IMR-90 (cell line): ENCODE measurements around the gene MAT2A. TPM values are rescaled to one million over a fixed set of nuclear protein-coding genes. Genes with fewer than 3 reads are reported as not detected.

Experiments used
- ATAC-seq: fragments of 200-7000 bp; cut with Tn5 transposase; 2 replicates; pipeline ENCODE4 v1.9.1; 2020; ENCODE audit warnings: low read depth, mild to moderate bottlenecking, moderate library complexity
- BruUV-seq: library from RNA; stranded (reverse); fragments of 400-500 nt; replicated peaks from 2 replicates; lab custom pipeline; 2021; lab: Mats Ljungman, UMichigan
- CTCF ChIA-PET: fragments of 300-600 bp; formaldehyde crosslinking; extraction: SDS; loops from one replicate; lab custom pipeline; 2021; ENCODE audit warnings: antibody characterized with exemption; lab: Yijun Ruan, JAX
- POLR2A ChIA-PET: fragments of 300-600 bp; sonication (Branson Sonifier 250); formaldehyde crosslinking; loops from one replicate; lab custom pipeline; 2022; ENCODE audit warnings: antibody characterized with exemption; ENCODE audit not compliant: unreplicated experiment; lab: Charles Lee
- DNase-seq: peaks from one replicate; pipeline ENCODE4 v3.0.0; 2013
- H2AFZ ChIP-seq: replicated peaks from 2 replicates; pipeline ENCODE3; 2013; ENCODE audit warnings: low read length, mild to moderate bottlenecking; ENCODE audit not compliant: poor library complexity
- H2AK5ac ChIP-seq: 2 replicates; pipeline ENCODE4 v1.6.1; 2013; ENCODE audit warnings: low read depth, low read length, inconsistent platforms
- H2AK9ac ChIP-seq: replicated peaks from 2 replicates; pipeline ENCODE3; 2013; ENCODE audit warnings: mild to moderate bottlenecking, low read depth, low read length, moderate library complexity; ENCODE audit not compliant: poor library complexity
- H2BK120ac ChIP-seq: 2 replicates; pipeline ENCODE4 v1.6.1; 2013; ENCODE audit warnings: low read depth, low read length, inconsistent platforms
- H2BK15ac ChIP-seq: 3 replicates; pipeline ENCODE4 v1.6.1; 2013; ENCODE audit warnings: low read depth, low read length, inconsistent platforms
- H2BK20ac ChIP-seq: 2 replicates; pipeline ENCODE4 v1.6.1; 2013; ENCODE audit warnings: low read depth, mild to moderate bottlenecking, inconsistent platforms, low read length, moderate library complexity
- H2BK5ac ChIP-seq: 2 replicates; pipeline ENCODE4 v1.6.1; 2013; ENCODE audit warnings: mild to moderate bottlenecking, low read depth, low read length, inconsistent platforms; ENCODE audit not compliant: poor library complexity, severe bottlenecking
- H3K14ac ChIP-seq: replicated peaks from 2 replicates; pipeline ENCODE4 v1.6.1; 2013; ENCODE audit warnings: low read depth, low read length, inconsistent platforms
- H3K18ac ChIP-seq: 2 replicates; pipeline ENCODE4 v1.6.1; 2013; ENCODE audit warnings: low read depth, low read length, control low read depth
- H3K23ac ChIP-seq: 2 replicates; pipeline ENCODE4 v1.6.1; 2013; ENCODE audit warnings: low read depth, low read length, inconsistent platforms
- H3K27ac ChIP-seq: 2 replicates; pipeline ENCODE4 v1.5.1; 2013; ENCODE audit warnings: mild to moderate bottlenecking, control low read depth, low read length; ENCODE audit not compliant: insufficient read depth
- H3K27me3 ChIP-seq: 2 replicates; pipeline ENCODE4 v1.6.1; 2013; ENCODE audit warnings: low read length; ENCODE audit not compliant: control insufficient read depth, insufficient read depth
- H3K36me3 ChIP-seq: 2 replicates; pipeline ENCODE4 v1.6.1; 2013; ENCODE audit warnings: low read length, mixed read lengths; ENCODE audit not compliant: control insufficient read depth, insufficient read depth
- H3K4ac ChIP-seq: 2 replicates; pipeline ENCODE4 v1.6.1; 2013; ENCODE audit warnings: low read depth, low read length, inconsistent platforms
- H3K4me1 ChIP-seq: 2 replicates; pipeline ENCODE4 v1.6.1; 2013; ENCODE audit warnings: low read length, mixed read lengths; ENCODE audit not compliant: control insufficient read depth, insufficient read depth
- H3K4me2 ChIP-seq: 2 replicates; pipeline ENCODE4 v1.6.1; 2013; ENCODE audit warnings: low read depth, mild to moderate bottlenecking, control low read depth, low read length, moderate library complexity
- H3K4me3 ChIP-seq: 2 replicates; pipeline ENCODE4 v1.5.1; 2013; ENCODE audit warnings: low read depth, mild to moderate bottlenecking, control low read depth, low read length, moderate library complexity; ENCODE audit not compliant: insufficient read depth
- H3K56ac ChIP-seq: 2 replicates; pipeline ENCODE4 v1.6.1; 2013; ENCODE audit warnings: low read length, inconsistent platforms; ENCODE audit not compliant: insufficient read depth; ENCODE audit errors: extremely low read depth
- H3K79me1 ChIP-seq, 2 experiments: 2 replicates each; pipeline ENCODE4 v1.6.1; 2013; ENCODE audit warnings: low read length in 2 of 2, inconsistent platforms in 1 of 2, low read depth in 1 of 2
- H3K9ac ChIP-seq: 2 replicates; pipeline ENCODE4 v1.6.1; 2013; ENCODE audit warnings: low read depth, low read length, control low read depth
- H3K9me1 ChIP-seq: 2 replicates; pipeline ENCODE4 v1.6.1; 2013; ENCODE audit warnings: low read length, inconsistent platforms; ENCODE audit not compliant: insufficient read depth
- H3K9me3 ChIP-seq: 2 replicates; pipeline ENCODE4 v1.6.1; 2013; ENCODE audit warnings: low read length; ENCODE audit not compliant: control insufficient read depth, insufficient read depth
- H4K20me1 ChIP-seq: 2 replicates; pipeline ENCODE4 v1.6.1; 2013; ENCODE audit warnings: low read length, inconsistent platforms; ENCODE audit not compliant: insufficient read depth
- H4K5ac ChIP-seq: 2 replicates; pipeline ENCODE4 v1.6.1; 2013; ENCODE audit warnings: mild to moderate bottlenecking, low read depth, low read length, control low read depth
- H4K8ac ChIP-seq, 2 experiments: 2 replicates each; pipeline ENCODE4 v1.6.1; 2013; ENCODE audit warnings: low read depth in 2 of 2, low read length in 2 of 2, control low read depth in 1 of 2, inconsistent platforms in 1 of 2
- H4K91ac ChIP-seq: 2 replicates; pipeline ENCODE4 v1.6.1; 2013; ENCODE audit warnings: low read depth, low read length, inconsistent platforms; ENCODE audit not compliant: insufficient read depth
- BHLHE40 ChIP-seq: fragments of 150-350 bp; IDR thresholded peaks from 2 replicates; pipeline ENCODE4 v1.6.1; 2016; ENCODE audit warnings: mild to moderate bottlenecking, low read depth, low read length
- CEBPB ChIP-seq: IDR thresholded peaks from 2 replicates; pipeline ENCODE4 v1.6.1; 2012; ENCODE audit warnings: low read depth, low read length, improper control_type of control experiment
- CHD1 ChIP-seq: IDR thresholded peaks from 2 replicates; pipeline ENCODE4 v1.6.1; 2012; ENCODE audit warnings: low read depth, low read length, improper control_type of control experiment
- CTCF ChIP-seq: conservative IDR thresholded peaks from 2 replicates; pipeline ENCODE4 v1.5.1; 2012; ENCODE audit warnings: mild to moderate bottlenecking, low read depth, low read length, improper control_type of control experiment
- FOS ChIP-seq: fragments of 150-350 bp; IDR thresholded peaks from 2 replicates; pipeline ENCODE4 v1.6.1; 2016; ENCODE audit warnings: low read depth, low read length
- MAFK ChIP-seq: IDR thresholded peaks from 2 replicates; pipeline ENCODE4 v1.6.1; 2012; ENCODE audit warnings: low read depth, low read length, improper control_type of control experiment
- MAZ ChIP-seq: IDR thresholded peaks from 2 replicates; pipeline ENCODE4 v1.6.1; 2012; ENCODE audit warnings: low read depth, mild to moderate bottlenecking, low read length, improper control_type of control experiment, moderate library complexity, borderline replicate concordance
- MXI1 ChIP-seq: IDR thresholded peaks from 2 replicates; pipeline ENCODE4 v1.6.1; 2012; ENCODE audit warnings: low read depth, mild to moderate bottlenecking, low read length, moderate library complexity, borderline replicate concordance
- NFE2L2 ChIP-seq: fragments of 150-350 bp; IDR thresholded peaks from 2 replicates; pipeline ENCODE4 v1.6.1; 2016; ENCODE audit warnings: low read depth, mild to moderate bottlenecking, low read length
- RAD21 ChIP-seq: IDR thresholded peaks from 2 replicates; pipeline ENCODE4 v1.6.1; 2012; ENCODE audit warnings: low read length, improper control_type of control experiment
- RCOR1 ChIP-seq: IDR thresholded peaks from 2 replicates; pipeline ENCODE4 v1.6.1; 2012; ENCODE audit warnings: mild to moderate bottlenecking, low read length, improper control_type of control experiment; ENCODE audit not compliant: insufficient replicate concordance
- RFX5 ChIP-seq: IDR thresholded peaks from 2 replicates; pipeline ENCODE4 v1.8.0; 2012; ENCODE audit warnings: low read depth, mild to moderate bottlenecking, low read length, moderate library complexity
- SMC3 ChIP-seq: fragments of 150-350 bp; IDR thresholded peaks from 2 replicates; pipeline ENCODE4 v1.6.1; 2016; ENCODE audit warnings: low read depth, mild to moderate bottlenecking, antibody characterized with exemption, low read length, moderate library complexity
- USF2 ChIP-seq: fragments of 150-350 bp; IDR thresholded peaks from 2 replicates; pipeline ENCODE4 v1.6.1; 2017; ENCODE audit warnings: mild to moderate bottlenecking, antibody characterized with exemption, low read length, low read depth
- WGBS, 2 experiments: methylation state at CpG; one replicate each; pipeline versions ENCODE4 v1.1.5 to v1.1.7; 2013; ENCODE audit warnings: missing lambda C conversion rate in 2 of 2; ENCODE audit not compliant: insufficient read length in 1 of 2; ENCODE audit errors: extremely low coverage in 2 of 2; 5-methylcytosine and 5-hydroxymethylcytosine counted together
- dilution Hi-C: fragments of 300-500 bp; cut with HindIII; formaldehyde crosslinking; loops from one replicate; pipeline ENCODE4 v1.14.3; 2018; ENCODE audit warnings: low sequenced_read_pairs; ENCODE audit not compliant: unreplicated experiment
- in situ Hi-C: fragments of 300-500 bp; cut with MboI; formaldehyde crosslinking; loops from 3 replicates; pipeline ENCODE4 v1.14.3; 2019; ENCODE audit warnings: low sequenced_read_pairs, inconsistent platforms, mixed read lengths
- intact Hi-C: fragments of 100-400 bp; cut with micrococcal nuclease; formaldehyde crosslinking; loops from 2 replicates; pipeline ENCODE4 v1.10.0; 2022
- polyA plus RNA-seq, 3 experiments: library from polyadenylated mRNA; depleted of rRNA; stranded (reverse); fragments of >200 nt; gene quantifications; 2 replicates each; pipeline ENCODE4 v1.2.3, GENCODE V29; 2012; ENCODE audit warnings: low replicate concordance in 1 of 3
- total RNA-seq: library from RNA; depleted of rRNA; stranded (reverse); fragments of >200 nt; gene quantifications from 2 replicates; pipeline ENCODE4 v1.2.3, GENCODE V29; 2012
- TF ChIP-seq, protein P1 (sequence below): fragments of 150-350 bp; IDR thresholded peaks from 2 replicates; pipeline ENCODE4 v1.6.1; 2016; ENCODE audit warnings: low read depth, mild to moderate bottlenecking, low read length, moderate library complexity, borderline replicate concordance

Gene MAT2A
- total and polyA plus RNA-seq, 2 of the 4 experiments (the other 2 are of a cell fraction): 94.1 to 223 TPM

- Histone ChIP-seq H3K9me1 (peaks cover 9% of the 10 kb centered on the region; the same call in 1 of the 2 replicates), H3K36me3 (peaks cover 46% of the 10 kb centered on the region)
- in situ Hi-C loops: no loop called here
- TF ChIP-seq MAFK: no peak
- no peak for TF ChIP-seq RFX5
- no peak for TF ChIP-seq NFE2L2
- TF ChIP-seq RAD21: no peak
- TF ChIP-seq CEBPB: no peak
- TF ChIP-seq FOS: no peak
- TF ChIP-seq SMC3: no peak
- TF ChIP-seq RCOR1: no peak
- TF ChIP-seq, protein P1, sequence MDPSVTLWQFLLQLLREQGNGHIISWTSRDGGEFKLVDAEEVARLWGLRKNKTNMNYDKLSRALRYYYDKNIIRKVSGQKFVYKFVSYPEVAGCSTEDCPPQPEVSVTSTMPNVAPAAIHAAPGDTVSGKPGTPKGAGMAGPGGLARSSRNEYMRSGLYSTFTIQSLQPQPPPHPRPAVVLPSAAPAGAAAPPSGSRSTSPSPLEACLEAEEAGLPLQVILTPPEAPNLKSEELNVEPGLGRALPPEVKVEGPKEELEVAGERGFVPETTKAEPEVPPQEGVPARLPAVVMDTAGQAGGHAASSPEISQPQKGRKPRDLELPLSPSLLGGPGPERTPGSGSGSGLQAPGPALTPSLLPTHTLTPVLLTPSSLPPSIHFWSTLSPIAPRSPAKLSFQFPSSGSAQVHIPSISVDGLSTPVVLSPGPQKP: no peak
- TF ChIP-seq CTCF: no peak
- no peak for TF ChIP-seq USF2
- no peak for TF ChIP-seq CHD1
- no peak for TF ChIP-seq MAZ
- no peak for TF ChIP-seq BHLHE40
- no peak for TF ChIP-seq MXI1
Observed at GRCh38 chr2:85549095-85549494, 10.1 kb downstream of the MAT2A start.

More at GRCh38 chr2:85549095-85549494, 10.1 kb downstream of the MAT2A start:
- peak overlapping the region; percentile 75 for H2BK120ac ChIP-seq
- peak overlapping the region; percentile 89 for H2BK5ac ChIP-seq
- H3K14ac ChIP-seq: peak overlapping the region; percentile 34
- peaks cover 8 to 46% of the 10 kb centered on the region in 2 experiments; a peak in 3 of 4 replicates for H3K79me1 ChIP-seq
- H3K4me1 ChIP-seq: peaks cover 20% of the 10 kb centered on the region
- no peak overlapping the region for H3K4me2 ChIP-seq
- DNase-seq (no peak), ATAC-seq (no peak)
- WGBS, 2 experiments: 81% methylated on average over 5 of the region's 10 CpGs; no CpG with 5 or more reads in 1 of the 2 experiments
- H3K27ac ChIP-seq: peak overlapping the region; percentile 85
- ChIA-PET CTCF (interaction anchor here (1.3 to 6.8 kb wide), 3 partner anchors 11 to 482 kb away, joined by 3 to 46 read pairs (median 3); partner anchors contain the start of gene SH2D6), POLR2A (interaction anchor here (1.0 to 5.1 kb wide), 5 partner anchors 9 to 130 kb away, joined by 4 to 42 read pairs (median 6); partner anchors contain the start of genes MAT2A and SH2D6)
- no TSS peak for BruUV-seq
- peak overlapping the region; percentile 85; the same call in 1 of the 2 replicates for H2AK5ac ChIP-seq
- H4K20me1 ChIP-seq: peaks cover 25% of the 10 kb centered on the region
- no peak overlapping the region for H3K9ac ChIP-seq
- H2BK15ac ChIP-seq: peak overlapping the region; percentile 78; the same call in 2 of the 3 replicates
- H2AFZ ChIP-seq: no peak overlapping the region
- H3K56ac ChIP-seq: 0 out of 2 replicates have a peak overlapping the region, but pooled peaks have one; percentile 4
- peak overlapping the region; percentile 30; the same call in 1 of the 2 replicates for H4K91ac ChIP-seq
- intact Hi-C loops (no loop called here), dilution Hi-C loops (no loop called here)
- no peaks in the 10 kb centered on the region for H3K9me3 ChIP-seq
- H3K27me3 ChIP-seq: no peaks in the 10 kb centered on the region
- peak overlapping the region; percentile 66 for H3K18ac ChIP-seq
- peak overlapping the region; percentile 26 to 63; a peak in 2 of 4 replicates for H4K8ac ChIP-seq
- H3K4me3 ChIP-seq: no peak overlapping the region
- peak overlapping the region; percentile 3 for H2AK9ac ChIP-seq
- H3K23ac ChIP-seq: peak overlapping the region; percentile 21; the same call in 1 of the 2 replicates
- H2BK20ac ChIP-seq: peak overlapping the region; percentile 27
- H3K4ac ChIP-seq: peak overlapping the region; percentile 86; the same call in 1 of the 2 replicates
- peak overlapping the region; percentile 32; the same call in 1 of the 2 replicates for H4K5ac ChIP-seq
